SH-SY5Y (cell line): ENCODE data around the gene ENTPD8.

Experiments used
- GATA2 ChIP-seq: IDR thresholded peaks from 2 replicates; pipeline ENCODE4 v1.6.1; 2011; ENCODE audit warnings: mild to moderate bottlenecking, low read depth, low read length
- GATA3 ChIP-seq: IDR thresholded peaks from 2 replicates; pipeline ENCODE4 v1.6.1; 2011; ENCODE audit warnings: low read depth, mild to moderate bottlenecking, low read length, moderate library complexity

DNA sequence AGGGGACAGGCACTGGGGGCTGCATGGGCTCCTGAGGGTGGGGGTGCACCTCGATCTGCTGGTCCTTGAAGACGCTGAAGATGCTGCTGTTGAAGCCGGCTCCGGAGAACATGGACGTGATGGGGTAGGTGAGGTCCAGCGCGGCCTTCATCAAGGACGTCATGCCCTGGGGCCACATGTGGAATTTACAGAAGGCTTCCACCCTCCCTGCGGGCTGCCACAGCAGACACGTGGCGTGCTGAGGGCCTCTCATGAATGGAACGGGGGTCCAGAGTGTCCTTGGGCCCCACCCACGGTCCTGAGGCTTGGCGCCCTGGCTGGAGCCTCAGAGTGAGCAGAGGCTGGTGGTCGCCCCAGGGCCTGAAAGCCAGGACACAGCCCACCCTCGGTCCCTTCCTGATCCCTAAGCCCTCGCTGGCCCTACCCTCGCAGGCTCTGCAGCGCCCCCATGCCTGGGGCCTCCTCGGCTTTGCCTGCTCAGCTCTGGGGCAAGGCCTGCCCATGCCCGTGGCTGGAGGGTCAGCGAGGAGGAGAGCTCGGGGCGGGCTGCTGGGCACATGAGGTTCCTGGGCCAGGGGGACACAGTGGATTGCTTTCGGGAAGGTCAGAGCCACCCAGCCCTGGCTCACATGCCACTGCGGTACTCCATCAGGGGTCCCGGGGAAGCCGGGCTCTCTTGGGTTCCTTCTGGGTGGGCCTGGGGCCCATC lies 23.3 kb upstream of the ENTPD8 start:
- TF ChIP-seq GATA2: no peak
- no peak for TF ChIP-seq GATA3
